H1 (cell line): ENCODE data around the gene IRX4. TPM values are rescaled to one million over a fixed set of nuclear protein-coding genes. Genes with fewer than 3 reads are reported as not detected.

Source experiments
- CHD7 ChIP-seq: fragments of 300-600 bp; sonication (generic); IDR thresholded peaks from 2 replicates; pipeline ENCODE4 v1.7.1; 2012; ENCODE audit warnings: low read length, moderate library complexity, mild to moderate bottlenecking, inconsistent platforms; ENCODE audit not compliant: insufficient replicate concordance
- EGR1 ChIP-seq: IDR thresholded peaks from 2 replicates; pipeline ENCODE4 v1.6.1; 2011; ENCODE audit warnings: low read depth, low read length, borderline replicate concordance
- JUND ChIP-seq: IDR thresholded peaks from 2 replicates; pipeline ENCODE4 v1.6.1; 2011; ENCODE audit warnings: mild to moderate bottlenecking, improper control_type of control experiment, low read length
- POLR2AphosphoS5 ChIP-seq: IDR thresholded peaks from 2 replicates; pipeline ENCODE4 v1.6.1; 2011; ENCODE audit warnings: low read depth, low read length
- POU5F1 ChIP-seq: IDR thresholded peaks from 2 replicates; pipeline ENCODE4 v1.6.1; 2011; ENCODE audit warnings: low read depth, mild to moderate bottlenecking, low read length, moderate library complexity
- RNF2 ChIP-seq: fragments of 200-900, 300-1000 bp; sonication (generic); IDR thresholded peaks from 2 replicates; pipeline ENCODE4 v1.7.1; 2016; ENCODE audit warnings: borderline replicate concordance, low read depth, mild to moderate bottlenecking, antibody characterized with exemption, low read length; ENCODE audit not compliant: poor library complexity, severe bottlenecking; ENCODE audit errors: missing control alignments
- RXRA ChIP-seq: IDR thresholded peaks from 2 replicates; pipeline ENCODE4 v1.6.1; 2011; ENCODE audit warnings: low read depth, mild to moderate bottlenecking, low read length, moderate library complexity; ENCODE audit not compliant: insufficient read depth
- SIN3A ChIP-seq, 2 experiments: IDR thresholded peaks in 1 of 2; conservative IDR thresholded peaks in 1 of 2; 2 replicates each; pipeline ENCODE4 v1.6.1; 2011 to 2012; ENCODE audit warnings: low read length in 2 of 2, improper control_type of control experiment in 1 of 2, low read depth in 1 of 2, mild to moderate bottlenecking in 1 of 2
- polyA plus RNA-seq, 7 experiments: library from polyadenylated mRNA; depleted of rRNA in 3 of 7; stranded (reverse) in 5 of 7; unstranded in 2 of 7; fragments of >200 nt in 5 of 7; fragments of 200-250 nt in 2 of 7; gene quantifications; 1 replicate in 5 of 7; 2 replicates in 1 of 7; 4 replicates in 1 of 7; pipeline versions ENCODE4 v1.2.1 to v1.2.3, GENCODE V29; 2011 to 2013; ENCODE audit warnings: missing spikeins in 2 of 7, mixed read lengths in 2 of 7
- total RNA-seq: library from RNA; stranded (reverse); fragmentation: NEBNext Ultra II Directional; extraction: Animal tissue kit (Norgen Biotek cat#: 25700); gene quantifications from 2 replicates; pipeline ENCODE4 v1.2.1, GENCODE V29; 2021
- TF ChIP-seq, protein P1 (sequence below): IDR thresholded peaks from 2 replicates; pipeline ENCODE4 v1.6.1; 2011; ENCODE audit warnings: low read depth, mild to moderate bottlenecking, low read length; ENCODE audit not compliant: insufficient read depth

Gene IRX4
- total and polyA plus RNA-seq, 2 of the 8 experiments (the other 6 are each of a cell fraction or from before 2014, with no cell fraction given) = 0.45 to 1.2 TPM

GRCh38 chr5:1856596-1857255 lies 26.0 kb downstream of the IRX4 start (continued):
- TF ChIP-seq CHD7 (no peak), SIN3A (conservative IDR thresholded peaks at IDR 0.05 in 1 of 2, IDR thresholded peaks at IDR 0.05 in 1 of 2; ENCODE audit: low read depth in 1 of 2, low read length in 2 of 2) (no peak), RNF2 (no peak), JUND (no peak), POU5F1 (no peak), POLR2AphosphoS5 (no peak), RXRA (no peak), EGR1 (no peak)
- TF ChIP-seq, protein P1, sequence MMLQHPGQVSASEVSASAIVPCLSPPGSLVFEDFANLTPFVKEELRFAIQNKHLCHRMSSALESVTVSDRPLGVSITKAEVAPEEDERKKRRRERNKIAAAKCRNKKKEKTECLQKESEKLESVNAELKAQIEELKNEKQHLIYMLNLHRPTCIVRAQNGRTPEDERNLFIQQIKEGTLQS = no peak
